HG02623 (cell line): ENCODE results near the gene MACROD1.

ENCODE experiments used
- ATAC-seq: cut with Tn5 transposase; IDR thresholded peaks from one replicate; pipeline ENCODE4 v1.9.1; 2021; ENCODE audit warnings: moderate library complexity; ENCODE audit not compliant: unreplicated experiment

The MACROD1 gene

DNA sequence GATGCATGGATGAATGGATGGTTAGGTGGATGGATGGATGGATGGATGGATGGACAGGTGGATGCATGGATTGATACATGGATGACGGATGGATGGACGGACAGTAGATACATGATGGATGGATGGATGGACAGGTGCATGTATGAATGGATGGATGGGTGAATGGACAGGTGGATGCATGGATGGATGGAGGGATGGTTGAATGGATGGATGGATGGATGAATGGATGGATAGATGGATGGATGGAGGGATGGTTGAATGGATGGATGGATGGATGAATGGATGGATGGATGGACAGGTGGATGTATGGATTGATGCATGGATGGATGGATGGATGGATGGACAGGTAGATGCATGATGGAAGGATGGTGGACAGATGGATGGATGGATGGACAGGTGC lies 51.7 kb downstream of the MACROD1 start:
- ATAC-seq, result no peak

DNA sequence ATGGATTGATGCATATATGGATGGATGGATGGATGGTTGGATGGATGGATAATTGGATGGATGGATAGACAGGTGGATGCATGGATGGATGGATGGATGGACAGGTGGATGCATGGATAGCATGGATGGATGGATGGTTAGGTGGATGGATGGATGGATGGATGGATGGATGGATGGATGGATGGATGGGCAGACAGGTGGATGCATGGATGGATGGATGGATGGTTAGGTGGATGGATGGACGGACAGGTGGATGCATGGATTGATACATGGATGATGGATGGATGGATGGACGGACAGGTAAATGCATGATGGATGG lies 52.5 kb downstream of the MACROD1 start:
- ATAC-seq, result no peak

GRCh38 chr11:64112771-64113461 lies 53.0 kb downstream of the MACROD1 start:
- ATAC-seq, result no peak

- ATAC-seq, result no peak
These were observed 55.2 kb downstream of the MACROD1 start for GRCh38 chr11:64110465-64111375.

DNA sequence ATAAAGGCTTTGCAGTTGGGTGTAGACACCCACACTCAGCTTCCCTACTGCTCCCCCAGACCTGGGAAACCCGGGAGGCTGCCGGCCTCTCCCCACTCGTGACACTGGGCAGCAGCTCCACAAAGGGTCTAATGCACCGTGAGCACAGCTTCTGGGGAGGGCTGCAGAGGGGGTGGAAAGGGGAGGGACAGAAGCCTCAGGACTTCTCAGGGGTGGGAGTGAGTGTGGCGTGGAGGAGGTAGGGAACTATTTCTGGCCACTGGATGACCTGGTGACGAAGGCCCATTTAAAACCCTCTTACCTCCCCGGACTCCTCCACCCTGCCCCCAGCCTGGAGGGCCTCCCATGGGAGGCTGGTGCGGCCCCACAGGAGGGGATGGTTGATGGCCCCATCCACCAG lies 56.6 kb downstream of the MACROD1 start:
- ATAC-seq, result no peak

DNA sequence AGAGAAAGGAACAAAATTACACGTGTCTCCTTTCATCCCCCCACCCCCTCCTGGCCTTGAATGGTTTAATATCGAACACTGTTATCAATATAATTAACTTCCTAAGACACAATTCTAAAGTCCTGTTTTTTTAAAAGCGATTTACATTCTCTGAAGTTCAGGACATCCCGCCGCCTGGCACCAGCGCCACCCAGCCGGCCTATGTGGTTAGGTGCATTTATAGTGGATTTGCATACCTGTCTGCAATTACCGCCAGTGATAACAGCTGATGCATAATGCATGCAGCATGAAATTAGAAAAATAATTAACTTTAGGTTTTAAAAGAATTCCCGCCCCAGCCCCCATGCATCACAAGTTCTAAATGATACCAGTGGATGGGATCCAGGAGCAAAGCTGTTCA lies 58.6 kb downstream of the MACROD1 start:
- no peak for ATAC-seq

- ATAC-seq, result no peak
These were observed 61.3 kb downstream of the MACROD1 start for GRCh38 chr11:64104632-64105031.

DNA sequence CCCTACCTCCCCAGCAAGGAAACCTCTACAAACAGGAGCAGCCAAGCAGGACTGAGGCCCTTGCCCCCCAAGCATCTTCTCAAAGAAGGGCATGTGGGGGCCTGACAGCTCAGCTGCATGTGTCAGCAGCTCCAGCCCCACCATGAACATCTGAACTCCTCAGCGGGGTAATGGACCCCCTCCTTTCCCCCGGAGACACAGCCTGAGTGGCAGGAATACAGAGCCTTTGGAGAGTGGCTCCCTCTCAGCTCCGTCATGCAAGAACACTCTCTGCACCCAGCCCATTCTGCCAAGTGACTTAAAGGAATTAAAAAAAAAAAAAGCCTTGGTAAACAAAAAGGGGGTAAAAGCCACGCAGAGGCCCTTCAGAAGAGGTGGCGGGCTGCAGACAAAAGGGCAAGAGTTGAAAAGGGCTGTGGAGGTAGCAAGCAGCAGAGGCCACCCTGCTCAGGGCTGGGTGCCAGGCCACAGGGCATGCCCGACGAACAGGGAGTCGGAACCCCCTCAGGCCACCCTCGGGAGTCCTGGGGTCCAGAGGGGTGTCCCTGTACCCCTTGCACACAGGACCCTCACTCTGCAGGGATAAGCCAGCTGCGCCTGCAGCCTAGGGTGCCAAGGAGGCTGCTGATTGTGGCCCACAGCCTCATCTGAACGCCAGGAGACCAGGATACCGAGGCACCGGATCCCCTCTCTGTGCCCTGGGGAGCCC lies 62.5 kb downstream of the MACROD1 start:
- no peak for ATAC-seq

DNA sequence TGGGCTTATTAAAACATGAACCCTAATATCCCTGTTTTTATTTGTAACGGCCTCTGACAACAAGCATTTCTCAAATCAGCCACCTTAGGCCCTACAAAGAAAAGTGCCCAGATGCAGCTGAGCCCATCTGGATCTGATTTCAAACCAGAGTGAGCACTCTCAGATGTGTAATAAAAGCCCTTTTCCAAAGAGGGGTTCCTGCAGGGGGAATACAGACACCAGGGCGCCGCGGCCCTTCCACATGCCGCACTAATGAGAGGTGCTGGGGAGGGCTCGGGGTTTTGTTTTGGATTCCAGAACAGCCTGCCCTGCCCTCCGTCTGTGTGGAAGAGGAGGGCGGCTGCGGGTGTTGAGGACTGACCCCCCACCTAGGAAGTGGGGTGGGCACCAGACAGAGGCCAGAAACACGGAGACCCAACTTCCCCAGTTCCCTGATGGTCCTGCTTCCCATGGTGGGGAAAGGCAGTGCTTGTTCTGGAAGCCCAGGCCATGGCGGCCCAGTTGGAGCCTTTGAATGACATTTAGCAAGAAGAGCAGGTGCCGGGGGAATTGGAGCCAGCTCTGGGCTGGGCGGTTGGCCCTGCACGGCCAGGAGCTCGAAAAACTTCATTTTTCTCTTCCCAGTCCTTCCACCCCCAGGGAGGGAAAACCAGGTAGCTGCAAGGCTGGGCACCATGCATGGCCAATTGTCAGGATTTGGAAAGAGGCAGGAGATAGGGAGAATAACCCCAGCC lies 63.7 kb downstream of the MACROD1 start:
- no peak for ATAC-seq

- ATAC-seq, result no peak
These were observed 64.5 kb downstream of the MACROD1 start for GRCh38 chr11:64101461-64101860.

GRCh38 chr11:64100782-64101353 lies 65.0 kb downstream of the MACROD1 start:
- no peak for ATAC-seq

GRCh38 chr11:64100360-64100759 lies 65.6 kb downstream of the MACROD1 start:
- no peak for ATAC-seq

- no peak for ATAC-seq
These were observed 66.5 kb downstream of the MACROD1 start for GRCh38 chr11:64099436-64099835.

DNA sequence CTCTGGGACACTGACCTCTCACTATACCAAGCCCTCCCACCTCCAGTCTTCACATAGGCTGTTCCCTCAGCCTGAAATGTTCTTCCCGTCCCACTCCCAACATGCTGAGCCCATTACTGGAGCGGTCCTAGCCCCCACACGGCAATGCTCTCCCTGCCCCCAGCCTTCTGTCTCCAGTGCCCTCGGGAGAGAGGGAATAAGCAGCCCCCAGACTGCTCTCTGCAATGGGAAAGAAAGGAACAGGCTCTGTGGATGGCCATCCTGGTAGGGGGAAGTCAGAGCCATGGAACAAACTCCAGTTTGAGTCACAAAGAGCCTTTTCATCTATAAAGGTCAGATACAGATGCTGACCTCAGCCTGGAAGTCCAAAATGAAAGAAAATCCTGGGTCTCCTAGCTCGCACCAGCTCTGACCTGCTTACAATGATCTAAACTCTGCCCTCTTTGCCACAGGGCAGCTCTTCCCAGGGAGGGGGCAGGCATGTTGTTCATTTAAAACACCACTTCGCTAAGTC lies 67.5 kb downstream of the MACROD1 start:
- no peak for ATAC-seq

DNA sequence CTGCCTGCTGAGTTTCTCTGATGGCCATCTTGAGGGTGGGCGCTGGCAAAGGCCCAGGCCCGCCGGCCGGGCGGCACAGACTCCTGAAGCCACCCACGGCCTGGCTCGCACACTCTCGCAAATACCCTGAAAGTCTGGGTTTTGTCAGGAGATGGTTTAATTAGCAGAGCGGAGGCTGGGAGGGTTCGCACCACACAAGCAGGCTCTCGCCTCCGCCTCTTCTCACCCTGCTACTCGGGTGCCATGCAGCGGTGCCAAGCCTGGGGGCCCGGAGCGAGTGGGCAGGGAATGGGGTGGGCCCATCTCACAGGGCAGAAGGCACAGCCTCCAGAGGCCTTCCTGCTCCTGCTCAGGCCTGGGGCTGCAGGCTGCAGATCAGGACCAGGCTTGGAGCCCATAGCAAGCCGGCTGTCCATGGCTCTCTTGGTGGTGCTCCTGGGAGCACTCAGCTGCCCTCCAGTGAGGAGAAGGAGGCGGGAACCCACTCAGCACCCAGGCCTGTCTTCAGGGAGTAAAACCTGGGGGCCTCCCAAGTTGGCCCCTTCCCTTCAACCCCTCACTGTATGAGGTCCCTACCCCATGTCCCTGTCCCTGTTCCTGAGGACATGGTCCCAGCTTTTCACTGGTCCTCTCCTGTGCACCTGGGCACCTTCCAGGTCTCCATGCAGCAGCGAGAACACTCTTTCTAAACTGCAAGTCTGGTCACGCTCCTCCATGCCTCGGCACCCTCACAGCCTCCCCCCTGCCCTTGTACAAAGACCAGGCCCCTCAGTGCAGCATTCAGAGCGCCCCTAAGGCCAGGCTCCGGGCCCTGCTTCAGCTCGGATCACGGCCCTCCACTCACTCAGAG lies 68.2 kb downstream of the MACROD1 start:
- no peak for ATAC-seq

GRCh38 chr11:64096835-64097234 lies 69.1 kb downstream of the MACROD1 start:
- no peak for ATAC-seq

GRCh38 chr11:64095949-64096348 lies 70.0 kb downstream of the MACROD1 start:
- ATAC-seq, result no peak

DNA sequence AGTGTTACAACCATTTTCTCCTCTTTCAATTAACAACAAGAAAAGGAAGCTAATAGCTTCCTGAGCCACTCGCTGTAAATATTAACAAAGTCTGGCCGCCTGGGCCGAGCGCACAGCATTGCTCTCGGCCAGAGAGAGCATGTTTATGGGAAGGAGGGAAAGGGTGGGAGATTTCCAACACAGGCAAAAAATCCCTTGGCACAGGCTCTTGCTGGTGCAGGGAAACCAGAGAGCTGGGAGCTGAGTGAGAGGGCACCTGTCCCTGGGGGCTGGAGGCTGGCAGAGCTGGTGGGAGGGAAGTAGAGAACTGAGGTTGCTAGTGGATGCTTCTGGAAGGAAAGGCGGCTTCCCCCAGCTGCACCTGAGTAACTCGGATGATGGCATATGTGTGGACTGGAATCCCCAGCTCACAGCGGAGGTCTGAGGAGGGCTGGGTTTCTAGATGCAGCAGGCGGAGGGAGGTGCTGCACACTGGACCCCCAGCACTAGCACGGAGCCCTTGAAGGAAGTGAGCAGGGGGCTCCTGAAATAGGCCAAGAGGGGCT lies 70.6 kb downstream of the MACROD1 start:
- ATAC-seq, result no peak
